Activated B cell treated with CpG ODN at 0.5 μM for 24 hours (primary cell): Measurements from ENCODE around the gene PCID2. TPM values are rescaled to one million over a fixed set of nuclear protein-coding genes. Genes with fewer than 3 reads are reported as not detected.

Source experiments
- ATAC-seq: fragments of 200-7000 bp; cut with Tn5 transposase; one replicate; pipeline ENCODE4 v1.10.0; 2021; ENCODE audit warnings: low read depth, mild to moderate bottlenecking, moderate library complexity
- CTCF ChIA-PET: fragments of 350-600 bp; sonication (Branson Sonifier 250); formaldehyde crosslinking; loops from one replicate; lab custom pipeline; 2021; ENCODE audit warnings: antibody characterized with exemption; lab: Charles Lee
- POLR2A ChIA-PET: fragments of 350-600 bp; sonication (Branson Sonifier 250); formaldehyde crosslinking; loops from one replicate; lab custom pipeline; 2021; ENCODE audit warnings: antibody characterized with exemption; lab: Charles Lee
- DNase-seq: peaks from one replicate; pipeline ENCODE4 v3.0.0; 2022
- H3K27ac Mint-ChIP-seq: one replicate; pipeline ENCODE4 v1.8.0; 2020; ENCODE audit warnings: mixed read lengths
- H3K27me3 Mint-ChIP-seq: one replicate; pipeline ENCODE4 v1.8.0; 2021; ENCODE audit warnings: mixed read lengths
- H3K36me3 Mint-ChIP-seq: one replicate; pipeline ENCODE4 v1.8.0; 2021; ENCODE audit warnings: low read depth, mixed read lengths
- H3K4me1 Mint-ChIP-seq: one replicate; pipeline ENCODE4 v1.8.0; 2021; ENCODE audit warnings: mixed read lengths
- H3K4me3 Mint-ChIP-seq: one replicate; pipeline ENCODE4 v1.8.0; 2020; ENCODE audit warnings: mild to moderate bottlenecking, mixed read lengths
- H3K9me3 Mint-ChIP-seq: one replicate; pipeline ENCODE4 v1.8.0; 2020; ENCODE audit warnings: mixed read lengths
- CTCF ChIP-seq: fragments of 200-600 bp; IDR thresholded peaks from one replicate; pipeline ENCODE4 v1.8.0; 2022; ENCODE audit warnings: antibody characterized with exemption, mild to moderate bottlenecking
- intact Hi-C: fragments of 100-400 bp; cut with micrococcal nuclease; formaldehyde crosslinking; loops from one replicate; pipeline ENCODE4 v1.15.1; 2024
- total RNA-seq: library from RNA; stranded (reverse); gene quantifications from 2 replicates; pipeline ENCODE4 v1.2.3, GENCODE V29; 2022

Gene PCID2
- total RNA-seq, 1 donor from 2014 or later: 43.1 TPM

GRCh38 chr13:113239986-113240385, 31.5 kb upstream of the PCID2 start:
- Mint-ChIP-seq H3K9me3 (no peaks in the 10 kb centered on the region), H3K27ac (no peak overlapping the region), H3K4me1 (no peaks in the 10 kb centered on the region), H3K27me3 (no peaks in the 10 kb centered on the region), H3K36me3 (peaks cover 84% of the 10 kb centered on the region), H3K4me3 (no peak overlapping the region)
- DNase-seq (no peak), ATAC-seq (no peak)
- ChIA-PET POLR2A (no interaction called here), CTCF (no interaction called here)
- intact Hi-C loops: no loop called here
- no peak for TF ChIP-seq CTCF

- Mint-ChIP-seq H3K27me3 (no peaks in the 10 kb centered on the region), H3K27ac (no peak overlapping the region), H3K9me3 (no peaks in the 10 kb centered on the region), H3K36me3 (peaks cover 84% of the 10 kb centered on the region), H3K4me3 (no peak overlapping the region), H3K4me1 (no peaks in the 10 kb centered on the region)
- ATAC-seq (no peak), DNase-seq (no peak)
- ChIA-PET POLR2A (no interaction called here), CTCF (interaction anchor here (1.1 kb wide), 1 partner anchor 30 kb away, joined by 4 read pairs; the partner anchor contains the start of gene CUL4A)
- no peak for TF ChIP-seq CTCF
- intact Hi-C loops: no loop called here
Measured at GRCh38 chr13:113239357-113239756, 30.9 kb upstream of the PCID2 start.

GRCh38 chr13:113238536-113238935, 30.1 kb upstream of the PCID2 start:
- no peaks in the 10 kb centered on the region for H3K4me1 Mint-ChIP-seq
- POLR2A ChIA-PET: no interaction called here
- DNase-seq (no peak), ATAC-seq (no peak)
- H3K27me3 Mint-ChIP-seq: no peaks in the 10 kb centered on the region
- H3K4me3 Mint-ChIP-seq: no peak overlapping the region
- intact Hi-C loops: no loop called here
- H3K36me3 Mint-ChIP-seq: peaks cover 84% of the 10 kb centered on the region
- no peak overlapping the region for H3K27ac Mint-ChIP-seq
- CTCF ChIA-PET: interaction anchor here (1.1 kb wide), 1 partner anchor 29 kb away, joined by 4 read pairs; the partner anchor contains the start of gene CUL4A
- no peak for TF ChIP-seq CTCF
- H3K9me3 Mint-ChIP-seq: no peaks in the 10 kb centered on the region

- Mint-ChIP-seq H3K36me3 (peaks cover 85% of the 10 kb centered on the region), H3K27me3 (no peaks in the 10 kb centered on the region), H3K9me3 (no peaks in the 10 kb centered on the region), H3K4me3 (no peak overlapping the region), H3K27ac (no peak overlapping the region), H3K4me1 (no peaks in the 10 kb centered on the region)
- ATAC-seq (no peak), DNase-seq (no peak)
- intact Hi-C loops: no loop called here
- POLR2A ChIA-PET: no interaction called here
- no peak for TF ChIP-seq CTCF
- CTCF ChIA-PET: no interaction called here
Measured at GRCh38 chr13:113233101-113233500, 24.6 kb upstream of the PCID2 start.

- H3K4me1 Mint-ChIP-seq: no peaks in the 10 kb centered on the region
- POLR2A ChIA-PET: no interaction called here
Measured at GRCh38 chr13:113232208-113233003, 23.9 kb upstream of the PCID2 start.

More at GRCh38 chr13:113232208-113233003, 23.9 kb upstream of the PCID2 start:
- no peak for ATAC-seq
- Mint-ChIP-seq H3K9me3 (no peaks in the 10 kb centered on the region), H3K27ac (no peak overlapping the region), H3K27me3 (no peaks in the 10 kb centered on the region), H3K36me3 (peaks cover 85% of the 10 kb centered on the region), H3K4me3 (no peak overlapping the region)
- TF ChIP-seq CTCF: no peak
- intact Hi-C loops: no loop called here
- no peak for DNase-seq
- CTCF ChIA-PET: no interaction called here
